ENCODE data around the gene LIPC.

- TF ChIP-seq CTCF (IDR thresholded peaks at IDR 0.05) (no peak), POLR2A (IDR thresholded peaks at IDR 0.05) (no peak)
Measured at GRCh38 chr15:58513726-58514336, 82.0 kb downstream of the LIPC start.

Data from testis (tissue), 2 donors.